SK-N-SH treated with all-trans-retinoic acid at 6 μM for 48 hours (cell line): Measurements from ENCODE around the gene GPR148.

Experiments
- ARNTL ChIP-seq: fragments of 450-650 bp; formaldehyde crosslinking; IDR thresholded peaks from 2 replicates; pipeline ENCODE4 v1.5.0; 2020; ENCODE audit warnings: low read depth, mild to moderate bottlenecking, moderate library complexity, borderline replicate concordance
- CSDC2 ChIP-seq: fragments of 250-450 bp; sonication (Bioruptor Pico); IDR thresholded peaks from 2 replicates; pipeline ENCODE4 v1.5.0; 2020; ENCODE audit warnings: mild to moderate bottlenecking, moderate library complexity
- ESRRG ChIP-seq: fragments of 250-450 bp; sonication (Bioruptor Pico); IDR thresholded peaks from 2 replicates; pipeline ENCODE4 v1.6.1; 2021; ENCODE audit warnings: mild to moderate bottlenecking
- RARB ChIP-seq: fragments of 250-450 bp; sonication (Bioruptor Pico); IDR thresholded peaks from 2 replicates; pipeline ENCODE4 v1.8.0; 2021; ENCODE audit warnings: mild to moderate bottlenecking, moderate library complexity
- ZC3H10 ChIP-seq: fragments of 250-450 bp; sonication (Bioruptor Pico); IDR thresholded peaks from 2 replicates; pipeline ENCODE4 v1.5.1; 2021; ENCODE audit warnings: mild to moderate bottlenecking, moderate library complexity
- ZFP3 ChIP-seq: fragments of 250-450 bp; sonication (Bioruptor Pico); IDR thresholded peaks from 2 replicates; pipeline ENCODE4 v1.5.0; 2020; ENCODE audit warnings: mild to moderate bottlenecking, moderate library complexity
- ZNF565 ChIP-seq: fragments of 450-650 bp; formaldehyde crosslinking; conservative IDR thresholded peaks from 2 replicates; pipeline ENCODE4 v1.5.0; 2020; ENCODE audit warnings: low read depth, mild to moderate bottlenecking, moderate library complexity
- ZNF8 ChIP-seq: fragments of 450-650 bp; formaldehyde crosslinking; IDR thresholded peaks from 2 replicates; pipeline ENCODE4 v1.5.0; 2020; ENCODE audit warnings: mild to moderate bottlenecking, moderate library complexity
- TF ChIP-seq, protein P1 (sequence below): fragments of 250-450 bp; sonication (Bioruptor Pico); IDR thresholded peaks from 2 replicates; pipeline ENCODE4 v1.8.0; 2020; ENCODE audit warnings: mild to moderate bottlenecking, moderate library complexity, borderline replicate concordance
- TF ChIP-seq, protein P2 (sequence below): fragments of 250-450 bp; sonication (Bioruptor Pico); IDR thresholded peaks from 2 replicates; pipeline ENCODE4 v1.5.1; 2021; ENCODE audit warnings: mild to moderate bottlenecking, moderate library complexity
- TF ChIP-seq, protein P3 (sequence below): fragments of 250-450 bp; sonication (Bioruptor Pico); IDR thresholded peaks from 2 replicates; pipeline ENCODE4 v1.5.0; 2020; ENCODE audit warnings: mild to moderate bottlenecking, moderate library complexity

DNA sequence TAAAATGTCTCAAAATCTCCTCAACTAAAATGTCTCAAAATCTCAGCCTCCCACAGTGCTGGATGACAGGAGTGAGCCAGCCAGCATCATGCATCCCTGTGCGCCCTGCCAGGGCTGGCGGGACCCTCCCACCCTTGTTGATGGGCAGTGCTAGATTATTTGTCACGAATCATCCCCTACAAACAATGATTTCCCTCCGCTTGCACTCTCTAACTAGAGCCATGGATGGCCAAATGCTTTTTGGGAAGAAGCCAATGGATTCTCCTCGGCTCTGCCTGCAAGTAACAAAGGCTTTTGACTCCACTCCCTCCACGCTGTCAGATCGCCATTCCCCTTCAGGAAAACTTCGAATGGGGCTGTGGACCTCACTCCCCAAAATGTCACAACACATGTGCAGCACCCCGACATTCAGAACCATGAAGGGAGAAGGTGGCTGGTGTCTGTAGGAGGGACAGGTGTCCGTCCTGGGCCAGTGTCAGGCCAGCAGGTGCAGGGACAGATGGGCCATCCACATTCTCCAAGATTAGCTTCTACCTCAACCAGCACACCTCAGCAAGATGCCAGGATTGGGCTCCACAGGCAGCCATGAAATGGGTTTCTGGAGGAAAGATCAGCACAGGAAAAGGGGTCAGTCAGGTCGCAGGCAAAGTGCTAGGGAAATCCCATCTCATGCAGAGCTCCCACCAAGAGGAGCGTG lies 38.0 kb downstream of the GPR148 start:
- TF ChIP-seq ARNTL (CRISPR knock-in tag) (no peak), ZNF8 (no peak), RARB (no peak), ZC3H10 (CRISPR knock-in tag) (no peak), ZFP3 (CRISPR knock-in tag) (no peak), CSDC2 (CRISPR knock-in tag) (no peak), ESRRG (no peak), ZNF565 (CRISPR knock-in tag) (no peak)
- TF ChIP-seq, protein P1, sequence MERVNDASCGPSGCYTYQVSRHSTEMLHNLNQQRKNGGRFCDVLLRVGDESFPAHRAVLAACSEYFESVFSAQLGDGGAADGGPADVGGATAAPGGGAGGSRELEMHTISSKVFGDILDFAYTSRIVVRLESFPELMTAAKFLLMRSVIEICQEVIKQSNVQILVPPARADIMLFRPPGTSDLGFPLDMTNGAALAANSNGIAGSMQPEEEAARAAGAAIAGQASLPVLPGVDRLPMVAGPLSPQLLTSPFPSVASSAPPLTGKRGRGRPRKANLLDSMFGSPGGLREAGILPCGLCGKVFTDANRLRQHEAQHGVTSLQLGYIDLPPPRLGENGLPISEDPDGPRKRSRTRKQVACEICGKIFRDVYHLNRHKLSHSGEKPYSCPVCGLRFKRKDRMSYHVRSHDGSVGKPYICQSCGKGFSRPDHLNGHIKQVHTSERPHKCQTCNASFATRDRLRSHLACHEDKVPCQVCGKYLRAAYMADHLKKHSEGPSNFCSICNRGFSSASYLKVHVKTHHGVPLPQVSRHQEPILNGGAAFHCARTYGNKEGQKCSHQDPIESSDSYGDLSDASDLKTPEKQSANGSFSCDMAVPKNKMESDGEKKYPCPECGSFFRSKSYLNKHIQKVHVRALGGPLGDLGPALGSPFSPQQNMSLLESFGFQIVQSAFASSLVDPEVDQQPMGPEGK (CRISPR knock-in tag) = no peak
- TF ChIP-seq, protein P2, sequence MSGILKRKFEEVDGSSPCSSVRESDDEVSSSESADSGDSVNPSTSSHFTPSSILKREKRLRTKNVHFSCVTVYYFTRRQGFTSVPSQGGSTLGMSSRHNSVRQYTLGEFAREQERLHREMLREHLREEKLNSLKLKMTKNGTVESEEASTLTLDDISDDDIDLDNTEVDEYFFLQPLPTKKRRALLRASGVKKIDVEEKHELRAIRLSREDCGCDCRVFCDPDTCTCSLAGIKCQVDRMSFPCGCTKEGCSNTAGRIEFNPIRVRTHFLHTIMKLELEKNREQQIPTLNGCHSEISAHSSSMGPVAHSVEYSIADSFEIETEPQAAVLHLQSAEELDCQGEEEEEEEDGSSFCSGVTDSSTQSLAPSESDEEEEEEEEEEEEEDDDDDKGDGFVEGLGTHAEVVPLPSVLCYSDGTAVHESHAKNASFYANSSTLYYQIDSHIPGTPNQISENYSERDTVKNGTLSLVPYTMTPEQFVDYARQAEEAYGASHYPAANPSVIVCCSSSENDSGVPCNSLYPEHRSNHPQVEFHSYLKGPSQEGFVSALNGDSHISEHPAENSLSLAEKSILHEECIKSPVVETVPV (CRISPR knock-in tag) = no peak
- TF ChIP-seq, protein P3, sequence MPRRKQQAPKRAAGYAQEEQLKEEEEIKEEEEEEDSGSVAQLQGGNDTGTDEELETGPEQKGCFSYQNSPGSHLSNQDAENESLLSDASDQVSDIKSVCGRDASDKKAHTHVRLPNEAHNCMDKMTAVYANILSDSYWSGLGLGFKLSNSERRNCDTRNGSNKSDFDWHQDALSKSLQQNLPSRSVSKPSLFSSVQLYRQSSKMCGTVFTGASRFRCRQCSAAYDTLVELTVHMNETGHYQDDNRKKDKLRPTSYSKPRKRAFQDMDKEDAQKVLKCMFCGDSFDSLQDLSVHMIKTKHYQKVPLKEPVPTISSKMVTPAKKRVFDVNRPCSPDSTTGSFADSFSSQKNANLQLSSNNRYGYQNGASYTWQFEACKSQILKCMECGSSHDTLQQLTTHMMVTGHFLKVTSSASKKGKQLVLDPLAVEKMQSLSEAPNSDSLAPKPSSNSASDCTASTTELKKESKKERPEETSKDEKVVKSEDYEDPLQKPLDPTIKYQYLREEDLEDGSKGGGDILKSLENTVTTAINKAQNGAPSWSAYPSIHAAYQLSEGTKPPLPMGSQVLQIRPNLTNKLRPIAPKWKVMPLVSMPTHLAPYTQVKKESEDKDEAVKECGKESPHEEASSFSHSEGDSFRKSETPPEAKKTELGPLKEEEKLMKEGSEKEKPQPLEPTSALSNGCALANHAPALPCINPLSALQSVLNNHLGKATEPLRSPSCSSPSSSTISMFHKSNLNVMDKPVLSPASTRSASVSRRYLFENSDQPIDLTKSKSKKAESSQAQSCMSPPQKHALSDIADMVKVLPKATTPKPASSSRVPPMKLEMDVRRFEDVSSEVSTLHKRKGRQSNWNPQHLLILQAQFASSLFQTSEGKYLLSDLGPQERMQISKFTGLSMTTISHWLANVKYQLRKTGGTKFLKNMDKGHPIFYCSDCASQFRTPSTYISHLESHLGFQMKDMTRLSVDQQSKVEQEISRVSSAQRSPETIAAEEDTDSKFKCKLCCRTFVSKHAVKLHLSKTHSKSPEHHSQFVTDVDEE (CRISPR knock-in tag) = no peak
